HFF-Myc (cell line): ENCODE data around the gene KCNT1.

Source experiments
- DNase-seq: peaks from one replicate; pipeline ENCODE4 v3.0.0-alpha.2; 2011; ENCODE audit warnings: low read depth; ENCODE audit errors: extremely low read depth
- H3K4me3 ChIP-seq: replicated peaks from 2 replicates; pipeline ENCODE4 v1.5.1; 2011; ENCODE audit warnings: low read depth, mild to moderate bottlenecking, control low read depth, low read length
- CTCF ChIP-seq: IDR thresholded peaks from 2 replicates; pipeline ENCODE4 v1.5.1; 2012; ENCODE audit warnings: mild to moderate bottlenecking, low read depth, low read length, control low read depth; ENCODE audit errors: missing control alignments

The KCNT1 gene

GRCh38 chr9:135704483-135704882, 2.5 kb downstream of the KCNT1 start:
- no peak overlapping the region for H3K4me3 ChIP-seq
- no peak for TF ChIP-seq CTCF
- DNase-seq, result no peak

GRCh38 chr9:135705376-135705775, 3.4 kb downstream of the KCNT1 start:
- TF ChIP-seq CTCF, result no peak
- no peak for DNase-seq
- no peak overlapping the region for H3K4me3 ChIP-seq

- no peak for TF ChIP-seq CTCF
- no peak overlapping the region for H3K4me3 ChIP-seq
- DNase-seq, result no peak
These were observed 4.3 kb downstream of the KCNT1 start for GRCh38 chr9:135706288-135706687.

- DNase-seq, result no peak
- TF ChIP-seq CTCF, result no peak
- no peak overlapping the region for H3K4me3 ChIP-seq
These were observed 5.5 kb downstream of the KCNT1 start for GRCh38 chr9:135707252-135708138.

- DNase-seq, result no peak
- no peak overlapping the region for H3K4me3 ChIP-seq
- TF ChIP-seq CTCF, result no peak
These were observed 6.2 kb downstream of the KCNT1 start for GRCh38 chr9:135708164-135708563.

GRCh38 chr9:135711391-135711790, 9.4 kb downstream of the KCNT1 start:
- H3K4me3 ChIP-seq, result no peak overlapping the region
- TF ChIP-seq CTCF, result no peak
- DNase-seq, result no peak
